Ovary (tissue), 3 donors: ENCODE results near the gene COX6A1.

Experiments used
- CTCF ChIP-seq, 3 donors: fragments of 450-650 bp in 2 of 3; fragments of 200-600 bp in 1 of 3; IDR thresholded peaks; one replicate each; pipeline versions ENCODE4 v1.5.1 to v1.8.0; 2016 to 2022; ENCODE audit warnings: antibody characterized with exemption in 3 of 3, mild to moderate bottlenecking in 1 of 3
- EP300 ChIP-seq: sonication (generic); formaldehyde crosslinking; IDR thresholded peaks from one replicate; pipeline ENCODE4 v1.6.1; 2017; ENCODE audit warnings: antibody characterized with exemption
- POLR2A ChIP-seq: fragments of 450-650 bp; IDR thresholded peaks from one replicate; pipeline ENCODE4 v1.6.1; 2017; ENCODE audit warnings: antibody characterized with exemption, mild to moderate bottlenecking, moderate library complexity
- donor health status: DM: no; HTN: no; CAD: no.

GRCh38 chr12:120468325-120468820 is 30.5 kb downstream of the COX6A1 start:
- no peak for TF ChIP-seq CTCF (IDR thresholded peaks at IDR 0.05)
- TF ChIP-seq EP300, result no peak
- TF ChIP-seq POLR2A, result no peak
